ENCODE measurements around the gene CKS2.

DNA sequence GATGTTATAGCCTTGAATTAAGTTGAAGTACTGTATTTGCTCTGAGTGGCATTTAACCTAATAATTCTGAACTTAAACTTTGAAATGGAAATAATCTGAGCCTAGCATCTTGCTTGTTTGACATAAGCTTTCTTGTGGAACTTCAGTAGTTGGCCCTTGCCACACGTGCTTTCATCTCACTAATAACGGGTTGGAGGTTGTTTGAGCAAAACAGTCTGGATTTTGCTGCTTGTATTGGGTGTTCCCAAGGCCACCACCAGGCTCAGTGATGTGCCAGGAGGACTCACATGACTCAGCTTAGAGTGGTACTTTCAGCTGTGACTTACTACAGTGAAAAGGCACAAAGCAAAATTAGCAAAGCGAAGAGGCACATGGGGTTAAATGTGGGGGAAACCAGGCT is 43.0 kb downstream of the CKS2 start:
- TF ChIP-seq, protein P1, sequence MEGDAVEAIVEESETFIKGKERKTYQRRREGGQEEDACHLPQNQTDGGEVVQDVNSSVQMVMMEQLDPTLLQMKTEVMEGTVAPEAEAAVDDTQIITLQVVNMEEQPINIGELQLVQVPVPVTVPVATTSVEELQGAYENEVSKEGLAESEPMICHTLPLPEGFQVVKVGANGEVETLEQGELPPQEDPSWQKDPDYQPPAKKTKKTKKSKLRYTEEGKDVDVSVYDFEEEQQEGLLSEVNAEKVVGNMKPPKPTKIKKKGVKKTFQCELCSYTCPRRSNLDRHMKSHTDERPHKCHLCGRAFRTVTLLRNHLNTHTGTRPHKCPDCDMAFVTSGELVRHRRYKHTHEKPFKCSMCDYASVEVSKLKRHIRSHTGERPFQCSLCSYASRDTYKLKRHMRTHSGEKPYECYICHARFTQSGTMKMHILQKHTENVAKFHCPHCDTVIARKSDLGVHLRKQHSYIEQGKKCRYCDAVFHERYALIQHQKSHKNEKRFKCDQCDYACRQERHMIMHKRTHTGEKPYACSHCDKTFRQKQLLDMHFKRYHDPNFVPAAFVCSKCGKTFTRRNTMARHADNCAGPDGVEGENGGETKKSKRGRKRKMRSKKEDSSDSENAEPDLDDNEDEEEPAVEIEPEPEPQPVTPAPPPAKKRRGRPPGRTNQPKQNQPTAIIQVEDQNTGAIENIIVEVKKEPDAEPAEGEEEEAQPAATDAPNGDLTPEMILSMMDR (IDR thresholded peaks at IDR 0.05; ENCODE audit: low read depth, low read length), result no peak
- TF ChIP-seq POLR2A (IDR thresholded peaks at IDR 0.05; ENCODE audit: extremely low read depth, insufficient read length) (no peak), MYC (IDR thresholded peaks at IDR 0.05; ENCODE audit: low read depth, low read length) (no peak)
- TF ChIP-seq, protein P2, sequence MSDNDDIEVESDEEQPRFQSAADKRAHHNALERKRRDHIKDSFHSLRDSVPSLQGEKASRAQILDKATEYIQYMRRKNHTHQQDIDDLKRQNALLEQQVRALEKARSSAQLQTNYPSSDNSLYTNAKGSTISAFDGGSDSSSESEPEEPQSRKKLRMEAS (IDR thresholded peaks at IDR 0.05; ENCODE audit: low read depth, low read length), result no peak
